ENCODE measurements around the gene MMP15. TPM values are rescaled to one million over a fixed set of nuclear protein-coding genes. Genes with fewer than 3 reads are reported as not detected.

MMP15 gene
- total and polyA plus RNA-seq, 2 of the 13 experiments (the other 11 are each of a cell fraction or from before 2014, with no cell fraction given) = 35.2 to 44.9 TPM

DNA sequence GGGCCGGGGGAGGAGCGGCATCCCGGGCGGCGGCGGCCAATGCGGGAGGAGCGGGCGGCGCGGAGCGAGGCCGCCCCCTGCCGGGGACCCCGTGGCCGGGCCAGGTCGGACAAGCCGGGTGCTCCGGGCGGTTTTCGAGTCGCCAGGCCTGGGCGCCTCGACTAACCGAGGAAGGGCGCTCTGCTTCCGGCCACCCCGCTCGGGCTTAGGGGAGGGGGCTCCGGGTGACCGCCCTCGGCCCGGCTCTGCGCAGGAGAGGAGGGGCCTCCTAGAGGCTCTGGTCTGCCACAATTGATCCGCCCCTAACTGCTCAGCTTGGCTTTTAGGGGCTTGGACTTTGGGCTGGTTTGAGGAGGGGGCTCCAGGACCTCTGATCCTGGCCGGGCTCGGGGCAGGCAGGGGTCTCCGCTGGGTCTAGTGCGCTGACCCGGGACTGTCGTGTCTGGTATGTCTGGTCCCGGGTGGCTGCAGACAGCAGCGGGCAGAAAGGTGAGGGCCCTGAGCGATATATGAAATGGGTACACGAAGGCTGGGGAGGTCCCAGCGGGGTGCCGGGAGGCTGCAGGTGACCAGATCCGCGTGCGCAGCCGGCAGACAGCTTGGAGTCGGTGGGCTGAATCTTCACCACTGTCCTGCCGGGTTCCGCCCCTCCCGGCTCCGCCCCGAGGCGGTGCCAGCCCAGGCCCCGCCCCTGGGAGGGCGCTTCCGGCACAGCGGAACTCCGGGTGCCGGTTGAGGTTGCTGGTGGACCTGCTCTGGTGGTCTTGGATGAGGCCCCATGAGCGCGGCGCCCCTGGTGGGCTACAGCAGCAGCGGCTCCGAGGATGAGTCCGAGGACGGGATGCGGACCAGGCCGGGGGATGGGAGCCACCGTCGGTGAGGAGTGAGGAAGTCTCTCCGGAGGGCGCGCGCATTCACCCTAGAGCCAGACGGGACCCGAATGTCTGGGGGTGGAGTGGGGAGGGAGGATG, 24.6 kb upstream of the MMP15 start, which contains the start of gene USB1 (continued):
- TF ChIP-seq, protein P1, sequence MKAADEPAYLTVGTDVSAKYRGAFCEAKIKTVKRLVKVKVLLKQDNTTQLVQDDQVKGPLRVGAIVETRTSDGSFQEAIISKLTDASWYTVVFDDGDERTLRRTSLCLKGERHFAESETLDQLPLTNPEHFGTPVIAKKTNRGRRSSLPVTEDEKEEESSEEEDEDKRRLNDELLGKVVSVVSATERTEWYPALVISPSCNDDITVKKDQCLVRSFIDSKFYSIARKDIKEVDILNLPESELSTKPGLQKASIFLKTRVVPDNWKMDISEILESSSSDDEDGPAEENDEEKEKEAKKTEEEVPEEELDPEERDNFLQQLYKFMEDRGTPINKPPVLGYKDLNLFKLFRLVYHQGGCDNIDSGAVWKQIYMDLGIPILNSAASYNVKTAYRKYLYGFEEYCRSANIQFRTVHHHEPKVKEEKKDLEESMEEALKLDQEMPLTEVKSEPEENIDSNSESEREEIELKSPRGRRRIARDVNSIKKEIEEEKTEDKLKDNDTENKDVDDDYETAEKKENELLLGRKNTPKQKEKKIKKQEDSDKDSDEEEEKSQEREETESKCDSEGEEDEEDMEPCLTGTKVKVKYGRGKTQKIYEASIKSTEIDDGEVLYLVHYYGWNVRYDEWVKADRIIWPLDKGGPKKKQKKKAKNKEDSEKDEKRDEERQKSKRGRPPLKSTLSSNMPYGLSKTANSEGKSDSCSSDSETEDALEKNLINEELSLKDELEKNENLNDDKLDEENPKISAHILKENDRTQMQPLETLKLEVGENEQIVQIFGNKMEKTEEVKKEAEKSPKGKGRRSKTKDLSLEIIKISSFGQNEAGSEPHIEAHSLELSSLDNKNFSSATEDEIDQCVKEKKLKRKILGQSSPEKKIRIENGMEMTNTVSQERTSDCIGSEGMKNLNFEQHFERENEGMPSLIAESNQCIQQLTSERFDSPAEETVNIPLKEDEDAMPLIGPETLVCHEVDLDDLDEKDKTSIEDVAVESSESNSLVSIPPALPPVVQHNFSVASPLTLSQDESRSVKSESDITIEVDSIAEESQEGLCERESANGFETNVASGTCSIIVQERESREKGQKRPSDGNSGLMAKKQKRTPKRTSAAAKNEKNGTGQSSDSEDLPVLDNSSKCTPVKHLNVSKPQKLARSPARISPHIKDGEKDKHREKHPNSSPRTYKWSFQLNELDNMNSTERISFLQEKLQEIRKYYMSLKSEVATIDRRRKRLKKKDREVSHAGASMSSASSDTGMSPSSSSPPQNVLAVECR (CRISPR knock-in tag; IDR thresholded peaks at IDR 0.05; ENCODE audit: borderline replicate concordance) = peak; percentile 85
- TF ChIP-seq NR3C1 (CRISPR knock-in tag; IDR thresholded peaks at IDR 0.05) (no peak), RBM22 (optimal IDR thresholded peaks at IDR 0.05; ENCODE audit: low read length) (no peak), ZBTB38 (CRISPR knock-in tag; IDR thresholded peaks at IDR 0.05) (peak; percentile 56), KLF9 (CRISPR knock-in tag; IDR thresholded peaks at IDR 0.05; ENCODE audit: low read depth) (no peak), GATA4 (IDR thresholded peaks at IDR 0.05; ENCODE audit: borderline replicate concordance, low read depth) (peak; percentile 60; the same call in 1 of the 2 replicates), ZFY (CRISPR knock-in tag; IDR thresholded peaks at IDR 0.05) (peak; percentile 72), PHF8 (CRISPR knock-in tag; IDR thresholded peaks at IDR 0.05) (peak; percentile 94)
- TF ChIP-seq, protein P2, sequence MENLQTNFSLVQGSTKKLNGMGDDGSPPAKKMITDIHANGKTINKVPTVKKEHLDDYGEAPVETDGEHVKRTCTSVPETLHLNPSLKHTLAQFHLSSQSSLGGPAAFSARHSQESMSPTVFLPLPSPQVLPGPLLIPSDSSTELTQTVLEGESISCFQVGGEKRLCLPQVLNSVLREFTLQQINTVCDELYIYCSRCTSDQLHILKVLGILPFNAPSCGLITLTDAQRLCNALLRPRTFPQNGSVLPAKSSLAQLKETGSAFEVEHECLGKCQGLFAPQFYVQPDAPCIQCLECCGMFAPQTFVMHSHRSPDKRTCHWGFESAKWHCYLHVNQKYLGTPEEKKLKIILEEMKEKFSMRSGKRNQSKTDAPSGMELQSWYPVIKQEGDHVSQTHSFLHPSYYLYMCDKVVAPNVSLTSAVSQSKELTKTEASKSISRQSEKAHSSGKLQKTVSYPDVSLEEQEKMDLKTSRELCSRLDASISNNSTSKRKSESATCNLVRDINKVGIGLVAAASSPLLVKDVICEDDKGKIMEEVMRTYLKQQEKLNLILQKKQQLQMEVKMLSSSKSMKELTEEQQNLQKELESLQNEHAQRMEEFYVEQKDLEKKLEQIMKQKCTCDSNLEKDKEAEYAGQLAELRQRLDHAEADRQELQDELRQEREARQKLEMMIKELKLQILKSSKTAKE (CRISPR knock-in tag; IDR thresholded peaks at IDR 0.05; ENCODE audit: borderline replicate concordance) = no peak; the same call in 1 of the 2 replicates
- TF ChIP-seq, protein P3, sequence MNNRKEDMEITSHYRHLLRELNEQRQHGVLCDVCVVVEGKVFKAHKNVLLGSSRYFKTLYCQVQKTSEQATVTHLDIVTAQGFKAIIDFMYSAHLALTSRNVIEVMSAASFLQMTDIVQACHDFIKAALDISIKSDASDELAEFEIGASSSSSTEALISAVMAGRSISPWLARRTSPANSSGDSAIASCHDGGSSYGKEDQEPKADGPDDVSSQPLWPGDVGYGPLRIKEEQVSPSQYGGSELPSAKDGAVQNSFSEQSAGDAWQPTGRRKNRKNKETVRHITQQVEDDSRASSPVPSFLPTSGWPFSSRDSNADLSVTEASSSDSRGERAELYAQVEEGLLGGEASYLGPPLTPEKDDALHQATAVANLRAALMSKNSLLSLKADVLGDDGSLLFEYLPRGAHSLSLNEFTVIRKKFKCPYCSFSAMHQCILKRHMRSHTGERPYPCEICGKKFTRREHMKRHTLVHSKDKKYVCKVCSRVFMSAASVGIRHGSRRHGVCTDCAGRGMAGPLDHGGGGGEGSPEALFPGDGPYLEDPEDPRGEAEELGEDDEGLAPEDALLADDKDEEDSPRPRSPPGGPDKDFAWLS (CRISPR knock-in tag; IDR thresholded peaks at IDR 0.05; ENCODE audit: borderline replicate concordance) = no peak; the same call in 1 of the 2 replicates
- TF ChIP-seq, protein P4, sequence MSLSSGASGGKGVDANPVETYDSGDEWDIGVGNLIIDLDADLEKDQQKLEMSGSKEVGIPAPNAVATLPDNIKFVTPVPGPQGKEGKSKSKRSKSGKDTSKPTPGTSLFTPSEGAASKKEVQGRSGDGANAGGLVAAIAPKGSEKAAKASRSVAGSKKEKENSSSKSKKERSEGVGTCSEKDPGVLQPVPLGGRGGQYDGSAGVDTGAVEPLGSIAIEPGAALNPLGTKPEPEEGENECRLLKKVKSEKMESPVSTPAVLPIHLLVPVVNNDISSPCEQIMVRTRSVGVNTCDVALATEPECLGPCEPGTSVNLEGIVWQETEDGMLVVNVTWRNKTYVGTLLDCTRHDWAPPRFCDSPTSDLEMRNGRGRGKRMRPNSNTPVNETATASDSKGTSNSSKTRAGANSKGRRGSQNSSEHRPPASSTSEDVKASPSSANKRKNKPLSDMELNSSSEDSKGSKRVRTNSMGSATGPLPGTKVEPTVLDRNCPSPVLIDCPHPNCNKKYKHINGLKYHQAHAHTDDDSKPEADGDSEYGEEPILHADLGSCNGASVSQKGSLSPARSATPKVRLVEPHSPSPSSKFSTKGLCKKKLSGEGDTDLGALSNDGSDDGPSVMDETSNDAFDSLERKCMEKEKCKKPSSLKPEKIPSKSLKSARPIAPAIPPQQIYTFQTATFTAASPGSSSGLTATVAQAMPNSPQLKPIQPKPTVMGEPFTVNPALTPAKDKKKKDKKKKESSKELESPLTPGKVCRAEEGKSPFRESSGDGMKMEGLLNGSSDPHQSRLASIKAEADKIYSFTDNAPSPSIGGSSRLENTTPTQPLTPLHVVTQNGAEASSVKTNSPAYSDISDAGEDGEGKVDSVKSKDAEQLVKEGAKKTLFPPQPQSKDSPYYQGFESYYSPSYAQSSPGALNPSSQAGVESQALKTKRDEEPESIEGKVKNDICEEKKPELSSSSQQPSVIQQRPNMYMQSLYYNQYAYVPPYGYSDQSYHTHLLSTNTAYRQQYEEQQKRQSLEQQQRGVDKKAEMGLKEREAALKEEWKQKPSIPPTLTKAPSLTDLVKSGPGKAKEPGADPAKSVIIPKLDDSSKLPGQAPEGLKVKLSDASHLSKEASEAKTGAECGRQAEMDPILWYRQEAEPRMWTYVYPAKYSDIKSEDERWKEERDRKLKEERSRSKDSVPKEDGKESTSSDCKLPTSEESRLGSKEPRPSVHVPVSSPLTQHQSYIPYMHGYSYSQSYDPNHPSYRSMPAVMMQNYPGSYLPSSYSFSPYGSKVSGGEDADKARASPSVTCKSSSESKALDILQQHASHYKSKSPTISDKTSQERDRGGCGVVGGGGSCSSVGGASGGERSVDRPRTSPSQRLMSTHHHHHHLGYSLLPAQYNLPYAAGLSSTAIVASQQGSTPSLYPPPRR (CRISPR knock-in tag; IDR thresholded peaks at IDR 0.05; ENCODE audit: borderline replicate concordance) = peak; percentile 61
- TF ChIP-seq, protein P5, sequence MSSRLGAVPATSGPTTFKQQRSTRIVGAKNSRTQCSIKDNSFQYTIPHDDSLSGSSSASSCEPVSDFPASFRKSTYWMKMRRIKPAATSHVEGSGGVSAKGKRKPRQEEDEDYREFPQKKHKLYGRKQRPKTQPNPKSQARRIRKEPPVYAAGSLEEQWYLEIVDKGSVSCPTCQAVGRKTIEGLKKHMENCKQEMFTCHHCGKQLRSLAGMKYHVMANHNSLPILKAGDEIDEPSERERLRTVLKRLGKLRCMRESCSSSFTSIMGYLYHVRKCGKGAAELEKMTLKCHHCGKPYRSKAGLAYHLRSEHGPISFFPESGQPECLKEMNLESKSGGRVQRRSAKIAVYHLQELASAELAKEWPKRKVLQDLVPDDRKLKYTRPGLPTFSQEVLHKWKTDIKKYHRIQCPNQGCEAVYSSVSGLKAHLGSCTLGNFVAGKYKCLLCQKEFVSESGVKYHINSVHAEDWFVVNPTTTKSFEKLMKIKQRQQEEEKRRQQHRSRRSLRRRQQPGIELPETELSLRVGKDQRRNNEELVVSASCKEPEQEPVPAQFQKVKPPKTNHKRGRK (CRISPR knock-in tag; IDR thresholded peaks at IDR 0.05) = peak; percentile 55; the same call in 1 of the 2 replicates

Data from HepG2 (cell line).